OCI-LY7 (cell line): ENCODE measurements around the gene SLC22A12. TPM values are rescaled to one million over a fixed set of nuclear protein-coding genes. Genes with fewer than 3 reads are reported as not detected.

ENCODE experiments used
- BruUV-seq: library from RNA; stranded (reverse); fragments of 400-500 nt; replicated peaks from 2 replicates; lab custom pipeline; 2021; lab: Mats Ljungman, UMichigan
- CTCF ChIA-PET: fragments of 300-600 bp; sonication (Branson Sonifier 250); formaldehyde crosslinking; loops from one replicate; lab custom pipeline; 2022; ENCODE audit warnings: antibody characterized with exemption; ENCODE audit not compliant: unreplicated experiment; lab: Charles Lee
- POLR2A ChIA-PET: fragments of 300-600 bp; sonication (Branson Sonifier 250); formaldehyde crosslinking; loops from one replicate; lab custom pipeline; 2022; ENCODE audit warnings: antibody characterized with exemption; lab: Charles Lee
- DNase-seq: peaks from one replicate; pipeline ENCODE4 v3.0.0-alpha.2; 2015; ENCODE audit warnings: low spot score
- H2AFZ ChIP-seq: fragments of 200-600 bp; sonication (generic), shearing (Covaris generic); 2 replicates; pipeline ENCODE4 v1.6.1; 2014; ENCODE audit warnings: mild to moderate bottlenecking, antibody characterized with exemption, low read length, moderate library complexity
- H3K27ac ChIP-seq: fragments of 200-600 bp; sonication (generic); 2 replicates; pipeline ENCODE4 v1.5.1; 2014; ENCODE audit warnings: mixed run types, low read depth, mild to moderate bottlenecking, moderate library complexity, low read length, inconsistent platforms; ENCODE audit not compliant: poor library complexity, severe bottlenecking
- H3K36me3 ChIP-seq: fragments of 200-600 bp; sonication (generic); 2 replicates; pipeline ENCODE4 v1.6.1; 2014; ENCODE audit warnings: mild to moderate bottlenecking, antibody characterized with exemption, low read length, moderate library complexity, mixed read lengths; ENCODE audit not compliant: insufficient read depth
- H3K4me1 ChIP-seq: fragments of 200-600 bp; sonication (generic); 2 replicates; pipeline ENCODE4 v1.5.1; 2014; ENCODE audit warnings: mild to moderate bottlenecking, low read length; ENCODE audit not compliant: insufficient read depth, poor library complexity, severe bottlenecking
- H3K4me2 ChIP-seq: fragments of 200-600 bp; sonication (generic); 2 replicates; pipeline ENCODE4 v1.6.1; 2014; ENCODE audit warnings: mild to moderate bottlenecking, low read length
- H3K4me3 ChIP-seq: fragments of 200-600 bp; sonication (generic); 2 replicates; pipeline ENCODE4 v1.5.1; 2014; ENCODE audit warnings: mild to moderate bottlenecking, low read depth, low read length; ENCODE audit not compliant: poor library complexity, severe bottlenecking
- H3K79me2 ChIP-seq: fragments of 200-600 bp; sonication (generic); 2 replicates; pipeline ENCODE4 v1.6.1; 2016; ENCODE audit warnings: low read depth, mild to moderate bottlenecking, low read length, moderate library complexity, mixed read lengths; ENCODE audit not compliant: insufficient read depth
- H3K9me2 ChIP-seq: fragments of 200-600 bp; sonication (generic); 2 replicates; pipeline ENCODE4 v1.6.1; 2016; ENCODE audit warnings: mild to moderate bottlenecking, low read length, mixed read lengths; ENCODE audit not compliant: insufficient read depth
- H3K9me3 ChIP-seq: fragments of 200-600 bp; sonication (generic); 2 replicates; pipeline ENCODE4 v1.6.1; 2014; ENCODE audit warnings: mild to moderate bottlenecking, mixed run types, low read length, mixed read lengths
- H4K20me1 ChIP-seq: fragments of 200-600 bp; sonication (generic); 2 replicates; pipeline ENCODE4 v1.6.1; 2014; ENCODE audit warnings: mild to moderate bottlenecking, antibody characterized with exemption, low read length, moderate library complexity, mixed read lengths; ENCODE audit not compliant: insufficient read depth
- CTCF ChIP-seq: fragments of 200-600 bp; sonication (generic); conservative IDR thresholded peaks from 2 replicates; pipeline ENCODE4 v1.5.1; 2014; ENCODE audit warnings: mild to moderate bottlenecking, antibody characterized with exemption, low read length, moderate library complexity, mixed read lengths
- EZH2phosphoT487 ChIP-seq: fragments of 200-600 bp; sonication (generic); IDR thresholded peaks from 2 replicates; pipeline ENCODE4 v1.6.1; 2018; ENCODE audit warnings: low read depth, borderline replicate concordance, mild to moderate bottlenecking, mixed run types, antibody characterized with exemption, low read length, moderate library complexity, mixed read lengths
- intact Hi-C: fragments of 100-400 bp; cut with micrococcal nuclease; formaldehyde crosslinking; loops from one replicate; pipeline ENCODE4 v1.10.0; 2022; ENCODE audit not compliant: unreplicated experiment
- total RNA-seq, 2 experiments: library from RNA; depleted of rRNA in 1 of 2; stranded (reverse); fragments of >200 nt in 1 of 2; shearing (Covaris generic) in 1 of 2; gene quantifications; 2 replicates each; pipeline ENCODE4 v1.2.3, GENCODE V29; 2014 to 2022

Gene SLC22A12
- total RNA-seq, 2 experiments from 2014 or later, result not detected

DNA sequence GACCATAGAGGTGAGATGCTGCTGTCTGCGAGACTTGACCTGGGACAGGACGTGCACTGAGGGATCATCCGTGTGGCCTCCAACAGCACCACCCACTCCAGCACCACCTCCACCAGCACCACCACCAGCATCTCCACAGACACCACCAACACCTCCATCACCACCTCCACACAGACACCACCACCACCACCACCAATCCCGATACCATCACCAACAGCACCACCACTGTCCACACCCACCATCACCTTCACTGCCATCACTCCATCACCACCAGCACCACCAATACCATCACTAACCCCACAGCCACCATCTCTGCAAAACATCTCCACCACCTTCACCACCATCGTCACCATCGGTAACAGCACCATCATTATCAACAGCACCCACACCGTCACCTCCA lies 26.6 kb upstream of the SLC22A12 start:
- Histone ChIP-seq H3K9me3 (no peaks in the 10 kb centered on the region), H3K4me3 (no peak overlapping the region), H3K4me2 (no peak overlapping the region), H3K27ac (no peak overlapping the region), H2AFZ (no peak overlapping the region), H3K36me3 (no peaks in the 10 kb centered on the region), H3K9me2 (no peaks in the 10 kb centered on the region), H4K20me1 (no peaks in the 10 kb centered on the region), H3K4me1 (peaks cover 15% of the 10 kb centered on the region), H3K79me2 (no peaks in the 10 kb centered on the region)
- intact Hi-C loops, result no loop called here
- TF ChIP-seq CTCF (no peak), EZH2phosphoT487 (no peak)
- no TSS peak for BruUV-seq
- DNase-seq, result no peak
- CTCF ChIA-PET, result no interaction called here
- POLR2A ChIA-PET, result no interaction called here

GRCh38 chr11:64564947-64565889 lies 25.8 kb upstream of the SLC22A12 start:
- Histone ChIP-seq H3K9me2 (no peaks in the 10 kb centered on the region), H2AFZ (no peak overlapping the region), H3K4me1 (peaks cover 15% of the 10 kb centered on the region), H3K4me2 (no peak overlapping the region), H3K27ac (no peak overlapping the region), H3K36me3 (no peaks in the 10 kb centered on the region), H3K79me2 (no peaks in the 10 kb centered on the region), H3K4me3 (no peak overlapping the region), H3K9me3 (no peaks in the 10 kb centered on the region), H4K20me1 (no peaks in the 10 kb centered on the region)
- DNase-seq, result peak; percentile 17
- TF ChIP-seq CTCF (peak; percentile 58), EZH2phosphoT487 (no peak)
- POLR2A ChIA-PET, result no interaction called here
- no TSS peak for BruUV-seq
- CTCF ChIA-PET, result no interaction called here
- intact Hi-C loops, result no loop called here
